Measurements from ENCODE around the gene ACTRT1.

ACTRT1 gene

GRCh38 chrX:128052303-128052702 lies at the start of gene ACTRT1:
Gene ACTRT1, minus strand, starts transcription at chrX:128052403. Its CDS starts 197 bp downstream, at chrX:128052206.
- no peak for TF ChIP-seq CTCF (IDR thresholded peaks at IDR 0.05; ENCODE audit: low read depth, low read length)
- DNase-seq (ENCODE audit: extremely low read depth, low read depth): no peak

- DNase-seq (ENCODE audit: extremely low read depth, low read depth): no peak
- TF ChIP-seq CTCF (IDR thresholded peaks at IDR 0.05; ENCODE audit: low read depth, low read length): no peak
These were observed 26.3 kb upstream of the ACTRT1 start for GRCh38 chrX:128078545-128078944.

GRCh38 chrX:128057421-128057820 lies 5.2 kb upstream of the ACTRT1 start:
- no peak for DNase-seq (ENCODE audit: extremely low read depth, low read depth)
- TF ChIP-seq CTCF (IDR thresholded peaks at IDR 0.05; ENCODE audit: low read depth, low read length): no peak

- no peak for TF ChIP-seq CTCF (IDR thresholded peaks at IDR 0.05; ENCODE audit: low read depth, low read length)
- no peak for DNase-seq (ENCODE audit: extremely low read depth, low read depth)
These were observed 677 bp downstream of the ACTRT1 start for GRCh38 chrX:128051526-128051925.

- TF ChIP-seq CTCF (IDR thresholded peaks at IDR 0.05; ENCODE audit: low read depth, low read length): no peak
These were observed 16.9 kb downstream of the ACTRT1 start for GRCh38 chrX:128035318-128035717.

GRCh38 chrX:128021566-128021965 lies 30.6 kb downstream of the ACTRT1 start:
- no peak for TF ChIP-seq CTCF (IDR thresholded peaks at IDR 0.05; ENCODE audit: low read depth, low read length)
- DNase-seq (ENCODE audit: extremely low read depth, low read depth): no peak

More at GRCh38 chrX:128035318-128035717, 16.9 kb downstream of the ACTRT1 start:
- DNase-seq (ENCODE audit: extremely low read depth, low read depth): no peak

GRCh38 chrX:128020701-128021100 lies 31.5 kb downstream of the ACTRT1 start:
- TF ChIP-seq CTCF (IDR thresholded peaks at IDR 0.05; ENCODE audit: low read depth, low read length): no peak
- no peak for DNase-seq (ENCODE audit: extremely low read depth, low read depth)
